GM18951 (cell line): ENCODE results near the gene FAM50A.

Source experiments
- POLR2A ChIP-seq: IDR thresholded peaks from 4 replicates; pipeline ENCODE4 v1.6.1; 2011; ENCODE audit warnings: mild to moderate bottlenecking; ENCODE audit not compliant: insufficient read length, insufficient read depth; ENCODE audit errors: extremely low read depth
- in situ Hi-C: fragments of 300-500 bp; cut with MboI; formaldehyde crosslinking; loops from one replicate; pipeline ENCODE4 v1.12.0; 2022; ENCODE audit warnings: low sequenced_read_pairs, mixed read lengths, inconsistent platforms; ENCODE audit not compliant: unreplicated experiment

Gene FAM50A

DNA sequence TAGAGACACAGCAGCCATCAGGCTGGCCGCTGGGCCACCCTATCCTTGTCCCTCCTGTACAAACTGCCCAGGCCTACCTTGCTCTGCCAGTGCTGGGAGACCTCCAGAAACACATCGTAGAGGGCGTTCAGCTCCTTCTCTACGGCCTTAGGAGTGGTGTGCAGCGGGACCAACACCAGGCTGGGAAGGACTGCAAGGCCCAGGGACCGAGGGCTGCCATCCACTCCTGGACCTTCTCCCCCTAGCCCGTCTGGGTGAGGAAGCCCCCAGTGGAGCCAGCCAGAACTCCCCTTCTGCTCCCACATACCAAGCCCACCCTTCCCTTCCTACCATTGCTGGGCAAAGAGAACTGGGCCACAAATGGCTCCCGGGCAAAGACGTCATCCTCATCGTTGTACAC, 40.7 kb upstream of the FAM50A start:
- TF ChIP-seq POLR2A, result no peak
- in situ Hi-C loops, result no loop called here

DNA sequence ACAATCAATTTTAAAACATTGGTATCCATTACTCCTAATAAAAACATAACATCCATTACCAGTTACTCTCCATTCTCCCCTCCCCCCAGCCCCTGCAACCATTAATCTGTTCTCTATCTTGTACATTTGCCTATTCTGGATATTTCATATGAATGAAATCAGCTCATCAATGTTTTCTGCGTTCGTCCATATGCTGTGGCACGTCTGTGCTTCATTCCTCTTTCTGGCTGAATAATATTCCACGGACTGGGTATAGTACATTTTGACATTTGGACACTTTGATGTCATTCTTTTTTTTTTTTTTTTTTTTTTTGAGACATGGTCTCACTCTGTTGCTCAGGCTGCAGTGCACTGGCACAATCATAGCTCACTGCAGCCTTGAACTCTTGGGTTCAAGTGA, 40.1 kb upstream of the FAM50A start:
- no peak for TF ChIP-seq POLR2A
- in situ Hi-C loops, result no loop called here

DNA sequence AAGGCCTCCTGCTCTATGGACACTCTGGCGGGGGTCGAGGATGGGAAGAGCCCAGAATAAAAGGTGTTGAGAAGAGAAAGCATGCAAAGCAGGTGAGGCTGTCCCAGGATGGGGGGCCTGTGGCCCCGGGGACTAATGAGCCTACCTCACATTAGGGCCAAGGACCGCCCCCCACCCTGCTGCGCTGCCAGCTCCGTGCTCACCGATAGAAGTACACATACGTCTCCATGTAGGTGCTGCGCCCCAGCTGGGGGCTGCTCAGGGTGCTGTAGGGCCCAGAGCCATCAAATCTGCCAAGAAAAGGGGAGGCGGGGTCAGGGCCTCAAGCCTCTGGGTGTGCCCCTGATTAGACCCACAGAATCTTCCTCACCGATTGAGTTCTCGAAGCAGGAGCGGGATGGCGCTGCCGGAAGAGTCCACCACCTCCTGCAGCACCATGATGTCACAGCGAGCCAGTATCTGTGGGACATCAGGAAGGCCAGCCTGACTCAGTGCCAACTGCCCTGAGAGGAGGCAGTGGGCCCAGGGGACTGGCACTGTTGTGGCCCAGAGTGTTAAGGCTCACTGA, 39.2 kb upstream of the FAM50A start:
- in situ Hi-C loops, result no loop called here
- no peak for TF ChIP-seq POLR2A

DNA sequence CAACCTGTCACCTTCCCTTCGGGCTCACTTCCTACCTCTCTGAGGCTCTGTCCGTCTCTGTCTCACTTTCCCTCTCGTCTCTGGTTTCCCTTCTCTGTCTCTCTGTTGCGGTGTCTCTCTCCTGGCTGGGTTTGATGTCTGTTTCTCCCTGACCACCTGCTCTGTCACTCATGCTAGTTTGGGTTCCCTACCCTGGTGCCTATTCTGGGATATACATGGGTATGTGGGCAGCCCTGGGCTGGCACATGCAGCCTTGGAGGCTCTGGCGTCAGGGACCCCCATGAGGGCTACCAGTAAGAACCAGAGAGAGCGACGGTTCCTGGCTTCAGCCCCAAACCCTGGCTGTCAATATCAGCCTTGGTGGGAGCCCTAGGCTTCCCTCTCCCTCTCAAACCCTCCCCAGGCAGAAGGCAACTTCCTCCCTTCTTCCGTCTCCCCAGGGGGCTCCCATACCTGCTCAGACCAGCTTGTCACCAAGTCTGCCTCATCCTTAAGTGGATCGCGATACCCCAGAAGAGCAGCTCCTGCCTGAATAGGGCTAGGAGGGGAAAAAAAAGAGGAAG, 35.2 kb upstream of the FAM50A start:
- peak; percentile 26 for TF ChIP-seq POLR2A
- in situ Hi-C loops, result no loop called here

DNA sequence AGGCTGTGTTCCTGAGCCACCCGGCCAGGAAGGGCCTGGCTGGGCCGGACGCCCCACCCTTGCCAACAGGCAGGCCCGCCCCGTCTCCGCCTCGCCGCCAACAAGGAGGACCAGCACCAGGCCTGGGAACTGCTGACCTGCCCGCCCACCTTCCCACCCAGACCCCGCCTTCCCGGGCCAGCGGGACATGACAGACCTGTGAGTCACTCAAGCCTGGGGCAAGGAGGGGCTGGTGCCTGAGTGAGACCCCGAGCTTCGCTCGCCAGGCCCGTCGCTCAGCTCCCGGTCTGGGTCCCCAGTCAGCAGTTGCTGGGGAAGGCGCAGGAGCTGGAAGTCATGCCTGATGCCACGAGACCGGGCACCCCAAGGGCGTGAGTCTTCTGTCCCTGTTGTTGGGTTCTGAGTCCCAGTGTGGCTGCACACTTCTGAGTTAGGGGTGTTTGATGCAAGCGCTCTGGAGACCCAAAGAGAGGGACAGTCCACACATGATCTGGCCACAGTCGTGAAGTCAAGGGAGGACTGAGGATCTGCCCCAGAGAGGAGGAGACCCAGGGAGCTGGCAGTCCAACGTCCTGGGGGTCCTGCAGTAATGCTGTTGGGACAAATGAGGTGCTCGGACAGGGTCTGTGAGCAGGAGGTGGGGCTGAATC, 34.6 kb upstream of the FAM50A start, which contains the start of gene DNASE1L1:
Gene DNASE1L1 (minus strand): TSS at position 33 of the 650 bp plus-strand sequence. CDS start 3,686 bp downstream, outside the sequence.
- in situ Hi-C loops, result no loop called here
- peak; percentile 10 for TF ChIP-seq POLR2A

DNA sequence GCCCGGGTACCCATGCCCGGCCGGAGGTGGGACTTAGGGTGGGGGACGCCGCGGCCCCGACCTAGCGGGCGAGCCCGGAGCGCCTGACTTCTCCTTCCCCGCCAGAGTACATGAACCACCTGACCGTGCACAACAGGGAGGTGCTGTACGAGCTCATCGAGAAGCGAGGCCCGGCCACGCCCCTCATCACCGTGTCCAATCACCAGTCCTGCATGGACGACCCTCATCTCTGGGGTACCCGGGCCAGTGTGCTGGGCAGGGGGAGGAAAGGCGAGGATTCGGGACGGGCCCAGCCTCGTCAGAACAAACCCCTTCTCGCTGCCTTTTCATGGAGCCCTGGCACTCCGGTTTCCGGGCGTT, 32.0 kb upstream of the FAM50A start:
- in situ Hi-C loops, result no loop called here
- peak; percentile 38 for TF ChIP-seq POLR2A

DNA sequence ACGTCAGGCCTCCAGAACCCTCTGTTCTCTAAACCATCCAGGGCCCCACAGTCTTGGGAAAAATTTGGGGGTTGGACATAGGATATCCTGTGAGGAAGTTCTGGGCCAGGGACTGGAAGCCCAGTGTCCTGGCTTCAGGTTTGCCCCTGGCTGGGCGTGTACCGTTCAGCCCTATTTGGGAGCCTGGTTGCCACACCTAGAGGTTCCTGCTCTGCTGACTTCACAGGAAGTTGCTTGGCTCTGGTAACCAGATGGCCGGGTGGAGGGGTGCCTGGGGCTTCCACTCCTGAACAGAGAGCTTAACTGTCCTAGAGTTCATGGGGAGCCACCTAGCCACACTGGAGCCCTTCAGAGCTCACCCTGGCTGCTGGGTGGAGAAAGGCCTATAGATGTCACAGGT, 31.5 kb upstream of the FAM50A start:
- in situ Hi-C loops, result no loop called here
- no peak for TF ChIP-seq POLR2A

DNA sequence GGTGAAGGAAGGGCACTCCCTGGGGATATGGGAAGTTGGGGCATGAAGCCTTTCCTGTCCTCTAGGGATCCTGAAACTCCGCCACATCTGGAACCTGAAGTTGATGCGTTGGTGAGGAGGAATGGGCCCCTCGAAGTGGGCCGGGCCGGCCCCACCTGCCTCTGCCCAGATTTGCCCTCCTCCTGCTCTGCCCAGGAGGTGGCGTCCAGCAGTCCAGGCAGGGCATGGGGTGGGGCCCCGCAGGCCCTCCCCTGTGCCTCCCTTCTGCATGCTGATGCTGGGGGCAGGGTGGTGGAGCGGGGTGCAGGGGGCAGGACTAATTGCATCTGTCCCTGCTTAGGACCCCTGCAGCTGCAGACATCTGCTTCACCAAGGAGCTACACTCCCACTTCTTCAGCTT, 30.8 kb upstream of the FAM50A start:
- no peak for TF ChIP-seq POLR2A
- in situ Hi-C loops, result no loop called here

DNA sequence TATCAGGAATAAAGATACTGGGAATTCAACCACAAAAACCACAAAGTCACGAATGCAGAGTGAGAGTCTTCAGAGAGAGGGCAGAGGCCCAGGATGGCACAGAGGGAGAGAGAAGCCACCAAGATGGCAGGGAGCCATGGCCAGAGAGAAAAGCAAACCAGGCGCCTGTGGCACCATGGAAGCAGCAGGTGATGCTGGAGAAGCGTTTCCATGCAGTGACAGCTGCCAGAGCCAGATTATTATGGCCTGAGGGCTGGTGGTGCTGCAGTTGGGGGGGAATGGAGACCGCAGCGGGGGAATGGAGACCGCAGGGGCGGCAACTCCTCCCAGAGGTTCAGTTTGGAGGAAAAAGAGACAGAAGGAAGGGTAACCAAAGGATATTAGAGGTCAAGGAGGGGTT, 26.8 kb upstream of the FAM50A start:
- no peak for TF ChIP-seq POLR2A
- in situ Hi-C loops, result no loop called here

DNA sequence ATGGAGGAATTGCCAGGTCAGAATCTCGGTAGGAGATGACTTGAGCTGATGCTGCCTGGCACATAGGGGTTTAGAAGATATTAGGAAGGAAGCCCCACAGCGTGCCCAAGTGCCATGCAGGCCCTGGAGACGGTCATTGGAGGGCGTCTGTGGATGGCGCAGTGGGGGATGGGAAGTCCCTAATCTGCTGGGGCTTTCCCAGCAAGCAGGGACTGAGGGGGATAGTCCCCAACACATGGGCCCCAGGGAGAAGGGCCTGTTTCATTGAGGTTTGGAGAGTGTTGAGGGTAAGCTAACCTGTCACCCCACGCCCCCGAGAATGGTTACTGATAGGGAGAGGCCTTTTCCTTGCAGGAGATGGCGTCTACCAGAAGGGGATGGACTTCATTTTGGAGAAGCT, 24.8 kb upstream of the FAM50A start:
- in situ Hi-C loops, result no loop called here

DNA sequence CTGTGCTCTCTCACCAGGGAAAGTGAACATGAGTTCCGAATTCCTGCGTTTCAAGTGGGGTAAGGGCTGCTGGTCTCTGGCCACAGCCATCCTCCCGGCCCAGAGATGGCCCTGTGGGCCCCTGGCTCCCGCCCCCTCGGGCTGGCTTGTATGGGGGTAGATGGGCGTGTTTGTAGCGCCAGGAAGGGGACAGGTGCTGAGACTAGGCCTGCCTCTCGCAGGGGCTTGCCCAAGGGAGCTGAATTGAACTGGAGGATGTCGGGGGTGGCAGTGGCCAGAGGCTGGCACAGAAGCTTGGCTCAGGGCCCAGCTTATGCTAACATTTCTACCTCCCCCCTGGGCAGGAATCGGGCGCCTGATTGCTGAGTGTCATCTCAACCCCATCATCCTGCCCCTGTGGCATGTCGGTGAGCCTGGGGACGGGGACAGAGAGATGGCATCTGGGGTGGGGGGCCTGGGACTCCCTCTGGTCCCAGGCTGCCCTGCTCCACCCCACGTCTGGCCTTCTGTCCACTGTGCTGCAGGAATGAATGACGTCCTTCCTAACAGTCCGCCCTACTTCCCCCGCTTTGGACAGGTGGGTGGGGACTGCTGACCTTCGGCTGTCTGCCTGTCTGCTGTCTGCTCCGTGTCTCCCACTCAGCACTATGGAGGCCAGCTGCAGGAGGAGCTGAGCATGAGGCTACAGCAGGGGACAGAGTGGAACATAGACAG, 24.1 kb upstream of the FAM50A start:
- TF ChIP-seq POLR2A, result no peak

More for the DNA sequence above, 24.8 kb upstream of the FAM50A start:
- TF ChIP-seq POLR2A, result no peak

DNA sequence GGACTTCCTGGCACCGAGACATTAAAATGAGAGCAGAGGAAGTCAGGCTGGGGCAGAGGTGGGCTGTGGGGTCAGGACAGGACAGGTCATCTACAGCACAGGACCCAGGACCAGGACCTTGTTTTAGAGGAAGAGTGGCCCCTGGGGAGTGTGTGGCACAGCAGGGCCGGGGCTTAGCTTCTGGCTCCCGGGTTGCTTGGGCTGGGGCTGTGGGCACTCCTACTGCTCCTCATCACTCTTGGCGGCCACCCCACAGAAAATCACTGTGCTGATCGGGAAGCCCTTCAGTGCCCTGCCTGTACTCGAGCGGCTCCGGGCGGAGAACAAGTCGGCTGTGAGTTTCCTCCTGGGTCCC, 23.6 kb upstream of the FAM50A start:
- TF ChIP-seq POLR2A, result no peak
- in situ Hi-C loops, result no loop called here

More for the DNA sequence above, 24.1 kb upstream of the FAM50A start:
- in situ Hi-C loops, result no loop called here

DNA sequence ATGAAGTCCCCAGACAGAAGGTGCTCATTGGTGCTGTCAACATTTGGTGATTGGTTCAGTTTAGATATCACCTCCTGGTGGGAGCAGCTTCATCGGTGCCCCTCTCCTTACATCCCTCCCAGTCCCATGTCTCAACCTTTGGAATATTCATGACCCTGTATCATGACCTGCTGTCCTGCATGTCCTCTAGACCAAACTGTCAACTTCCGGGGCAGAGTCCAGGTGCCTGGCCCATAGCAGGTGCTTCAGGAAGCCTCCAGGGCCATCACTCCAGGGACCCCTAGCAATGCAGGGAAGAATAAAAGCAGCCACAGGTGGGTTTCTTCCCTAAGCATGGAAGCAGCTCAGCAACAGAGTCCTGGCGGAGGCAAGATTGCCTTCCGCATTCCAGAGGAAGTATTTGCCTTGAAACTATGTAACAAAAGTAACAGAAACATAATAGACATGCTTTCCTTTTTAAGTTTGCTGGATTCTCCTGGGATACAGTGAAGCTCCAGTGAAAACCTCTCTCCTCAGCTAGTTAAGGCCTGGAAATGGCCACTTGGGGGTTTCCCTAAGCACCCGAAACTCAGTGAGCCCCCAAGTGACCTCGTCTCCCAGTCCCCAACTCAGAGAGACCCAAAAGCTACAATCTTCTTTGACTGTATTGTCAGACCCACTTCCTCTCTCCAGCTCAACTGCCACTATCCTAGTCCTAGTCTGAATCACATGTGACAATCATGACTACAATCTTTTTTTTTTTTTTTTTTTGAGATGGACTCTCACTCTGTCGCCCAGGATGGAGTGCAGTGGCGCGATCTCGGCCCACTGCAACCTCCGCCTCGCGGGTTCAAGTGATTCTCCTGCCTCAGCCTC, 16.8 kb upstream of the FAM50A start:
- no peak for TF ChIP-seq POLR2A
- in situ Hi-C loops, result no loop called here
